K562 (cell line): ENCODE measurements around the gene PPP1R10. TPM values are rescaled to one million over a fixed set of nuclear protein-coding genes. Genes with fewer than 3 reads are reported as not detected.

ENCODE experiments used
- ADNP ChIP-seq: fragments of 200-800 bp; sonication (Bioruptor generic); IDR thresholded peaks from 2 replicates; pipeline ENCODE4 v1.6.1; 2016; ENCODE audit warnings: missing genetic modification characterization, missing compliant biosample characterization
- ATF3 ChIP-seq, 2 experiments: fragments of 450-650 bp in 1 of 2; sonication (generic) in 1 of 2; formaldehyde crosslinking in 1 of 2; IDR thresholded peaks in 1 of 2; conservative IDR thresholded peaks in 1 of 2; 2 replicates each; pipeline versions ENCODE4 v1.6.1 to v1.8.1; 2016 to 2023; ENCODE audit warnings: mild to moderate bottlenecking in 2 of 2, moderate library complexity in 2 of 2, inconsistent platforms in 1 of 2, missing genetic modification reagents in 1 of 2
- E2F1 ChIP-seq: sonication (generic); formaldehyde crosslinking; IDR thresholded peaks from 2 replicates; pipeline ENCODE4 v1.8.1; 2023; ENCODE audit warnings: mild to moderate bottlenecking, missing genetic modification reagents, moderate library complexity
- E2F3 ChIP-seq: fragments of 250-450 bp; sonication (Bioruptor Pico); IDR thresholded peaks from 2 replicates; pipeline ENCODE4 v1.4.0; 2020; ENCODE audit warnings: mild to moderate bottlenecking
- E2F6 ChIP-seq, 2 experiments: IDR thresholded peaks; 2 replicates each; pipeline ENCODE4 v1.6.1; 2011; ENCODE audit warnings: borderline replicate concordance in 1 of 2, control low read depth in 1 of 2, low read depth in 1 of 2, low read length in 1 of 2, mild to moderate bottlenecking in 1 of 2, mixed read lengths in 1 of 2, moderate library complexity in 1 of 2; ENCODE audit not compliant: insufficient read depth in 1 of 2, insufficient read length in 1 of 2, poor library complexity in 1 of 2, severe bottlenecking in 1 of 2; ENCODE audit errors: extremely low read depth in 1 of 2
- ELF1 ChIP-seq: fragments of 200-800 bp; sonication (Bioruptor generic); IDR thresholded peaks from 2 replicates; pipeline ENCODE4 v1.6.1; 2016; ENCODE audit warnings: missing genetic modification characterization, missing compliant biosample characterization
- HMG20B ChIP-seq: fragments of 250-450 bp; sonication (Bioruptor Pico); IDR thresholded peaks from 2 replicates; pipeline ENCODE4 v1.5.0; 2021; ENCODE audit warnings: mild to moderate bottlenecking
- HMGN3 ChIP-seq: IDR thresholded peaks from 2 replicates; pipeline ENCODE4 v1.6.1; 2011; ENCODE audit warnings: borderline replicate concordance, low read depth, mild to moderate bottlenecking, mixed read lengths, low read length; ENCODE audit not compliant: insufficient read length; ENCODE audit errors: extremely low read depth
- KDM2B ChIP-seq: fragments of 250-450 bp; sonication (Bioruptor Pico); IDR thresholded peaks from 2 replicates; pipeline ENCODE4 v1.8.0; 2021; ENCODE audit warnings: mild to moderate bottlenecking, moderate library complexity
- KDM5B ChIP-seq: fragments of 200-600 bp; sonication (generic); IDR thresholded peaks from 2 replicates; pipeline ENCODE4 v1.6.1; 2012; ENCODE audit warnings: low read depth, mild to moderate bottlenecking, moderate library complexity, low read length, control low read depth, inconsistent platforms; ENCODE audit not compliant: insufficient replicate concordance
- LARP7 ChIP-seq: fragments of 450-650 bp; IDR thresholded peaks from 2 replicates; pipeline ENCODE4 v1.6.1; 2016
- POLR2B ChIP-seq: fragments of 450-650 bp; IDR thresholded peaks from 2 replicates; pipeline ENCODE4 v1.6.1; 2018; ENCODE audit warnings: low read depth; ENCODE audit not compliant: partially characterized antibody
- RAD21 ChIP-seq, 2 experiments: fragments of 250-450 bp in 1 of 2; fragments of 450-650 bp in 1 of 2; sonication (Bioruptor Pico) in 1 of 2; formaldehyde crosslinking in 1 of 2; IDR thresholded peaks in 1 of 2; conservative IDR thresholded peaks in 1 of 2; 2 replicates each; pipeline versions ENCODE4 v1.4.0 to v1.8.0; 2020 to 2022; ENCODE audit warnings: mild to moderate bottlenecking in 2 of 2, moderate library complexity in 1 of 2
- TFAP4 ChIP-seq: sonication (generic); formaldehyde crosslinking; IDR thresholded peaks from 2 replicates; pipeline ENCODE4 v1.8.0; 2022; ENCODE audit warnings: missing genetic modification reagents, mild to moderate bottlenecking, moderate library complexity, borderline replicate concordance
- ZBTB26 ChIP-seq: fragments of 450-650 bp; formaldehyde crosslinking; IDR thresholded peaks from 2 replicates; pipeline ENCODE4 v1.4.0; 2022; ENCODE audit warnings: missing genetic modification characterization
- ZNF165 ChIP-seq: fragments of 250-450 bp; sonication (Bioruptor Pico); IDR thresholded peaks from 2 replicates; pipeline ENCODE4 v1.4.0; 2020; ENCODE audit warnings: borderline replicate concordance
- ZNF324 ChIP-seq: fragments of 250-450 bp; sonication (Bioruptor Pico); IDR thresholded peaks from 2 replicates; pipeline ENCODE4 v1.4.0; 2020; ENCODE audit warnings: mild to moderate bottlenecking
- ZNF431 ChIP-seq: sonication (generic); formaldehyde crosslinking; IDR thresholded peaks from 2 replicates; pipeline ENCODE4 v1.8.0; 2022; ENCODE audit warnings: mild to moderate bottlenecking, missing genetic modification reagents
- polyA plus RNA-seq, 8 experiments: library from polyadenylated mRNA; depleted of rRNA in 4 of 8; stranded (reverse) in 5 of 8; unstranded in 3 of 8; fragments of >200 nt; fragmentation: Nextera tagmentation in 2 of 8; fragmentation: Illumina TruSeq in 1 of 8; extraction: Ambion mirVana in 2 of 8; extraction: Trizol in 1 of 8; gene quantifications; 2 replicates each; pipeline versions ENCODE4 v1.2.1 to v1.2.3, GENCODE V29; 2011 to 2014; ENCODE audit warnings: inconsistent platforms in 1 of 8, missing spikeins in 1 of 8
- total RNA-seq, 7 experiments: library from RNA; depleted of rRNA in 6 of 7; stranded (reverse); fragments of >200 nt in 6 of 7; fragmentation: Illumina TruSeq in 2 of 7; extraction: Trizol in 2 of 7; gene quantifications; 2 replicates each; pipeline versions ENCODE4 v1.2.1 to v1.2.3, GENCODE V29; 2011 to 2021; ENCODE audit warnings: low replicate concordance in 1 of 7

Gene PPP1R10
- total and polyA plus RNA-seq, 9 of the 15 experiments (the other 6 are each of a cell fraction or from before 2014, with no cell fraction given): 14.1 to 65.5 (median 32.6) TPM

GRCh38 chr6:30554962-30555815 lies 61.9 kb downstream of the PPP1R10 start (continued):
- TF ChIP-seq KDM2B (CRISPR knock-in tag) (peak; percentile 46; the same call in 1 of the 2 replicates), HMG20B (CRISPR knock-in tag) (no peak), ADNP (tag) (no peak), ATF3 (IDR thresholded peaks at IDR 0.05) (no peak), ATF3 (CRISPR knock-in tag; conservative IDR thresholded peaks at IDR 0.05) (0 out of 2 replicates have a peak, but pooled peaks have one; percentile 32), LARP7 (no peak), ELF1 (tag) (peak; percentile 82), E2F3 (no peak), ZNF324 (CRISPR knock-in tag) (no peak), E2F6 (IDR thresholded peaks at IDR 0.05; ENCODE audit: borderline replicate concordance in 1 of 2, extremely low read depth in 1 of 2, insufficient read depth in 1 of 2, insufficient read length in 1 of 2, low read depth in 1 of 2, low read length in 1 of 2, poor library complexity in 1 of 2, severe bottlenecking in 1 of 2) (peak in 1 of 2 experiments; percentile 50), E2F1 (peak; percentile 46; the same call in 1 of the 2 replicates), ZNF165 (CRISPR knock-in tag) (no peak), ZBTB26 (CRISPR knock-in tag) (0 out of 2 replicates have a peak, but pooled peaks have one; percentile 29), RAD21 (CRISPR knock-in tag; conservative IDR thresholded peaks at IDR 0.05 in 1 of 2, IDR thresholded peaks at IDR 0.05 in 1 of 2) (no peak), POLR2B (no peak), KDM5B (peak; percentile 14), ZNF431 (CRISPR knock-in tag) (no peak), HMGN3 (peak; percentile 39), TFAP4 (CRISPR knock-in tag) (no peak)
